GM12878 (cell line): ENCODE results near the gene ZWILCH. TPM values are rescaled to one million over a fixed set of nuclear protein-coding genes. Genes with fewer than 3 reads are reported as not detected.
A peak's percentile ranks its signal among the peaks of the same experiment; 100 is the strongest.

Experiments
- ATF2 ChIP-seq: IDR thresholded peaks from 2 replicates; pipeline ENCODE4 v1.6.1; 2012; ENCODE audit warnings: low read length, inconsistent platforms
- BCL3 ChIP-seq: IDR thresholded peaks from 2 replicates; pipeline ENCODE4 v1.6.1; 2011; ENCODE audit warnings: borderline replicate concordance, low read depth, mild to moderate bottlenecking, moderate library complexity, low read length; ENCODE audit not compliant: insufficient read depth, poor library complexity, severe bottlenecking
- BRCA1 ChIP-seq: IDR thresholded peaks from 2 replicates; pipeline ENCODE4 v1.6.1; 2011; ENCODE audit warnings: low read depth, low read length, improper control_type of control experiment
- E2F8 ChIP-seq: fragments of 450-650 bp; IDR thresholded peaks from 2 replicates; pipeline ENCODE4 v1.6.1; 2018; ENCODE audit warnings: mild to moderate bottlenecking, low read depth, moderate library complexity; ENCODE audit not compliant: partially characterized antibody
- EGR1 ChIP-seq, 2 experiments: IDR thresholded peaks; 1 replicate in 1 of 2; 2 replicates in 1 of 2; pipeline ENCODE4 v1.6.1; 2011 to 2012; ENCODE audit warnings: low read depth in 2 of 2, low read length in 2 of 2, borderline replicate concordance in 1 of 2, mild to moderate bottlenecking in 1 of 2, moderate library complexity in 1 of 2
- HDGF ChIP-seq: fragments of 450-650 bp; IDR thresholded peaks from 2 replicates; pipeline ENCODE4 v1.6.1; 2016; ENCODE audit warnings: antibody characterized with exemption
- JUNB ChIP-seq: IDR thresholded peaks from 2 replicates; pipeline ENCODE4 v1.6.1; 2016; ENCODE audit warnings: antibody characterized with exemption, mild to moderate bottlenecking
- MEF2A ChIP-seq: IDR thresholded peaks from 2 replicates; pipeline ENCODE4 v1.6.1; 2011; ENCODE audit warnings: low read depth, mild to moderate bottlenecking, low read length, moderate library complexity; ENCODE audit not compliant: insufficient read depth
- MEF2B ChIP-seq: fragments of 450-650 bp; IDR thresholded peaks from 2 replicates; pipeline ENCODE4 v1.6.1; 2018; ENCODE audit warnings: mild to moderate bottlenecking, moderate library complexity; ENCODE audit not compliant: partially characterized antibody, poor library complexity, severe bottlenecking
- MLLT1 ChIP-seq: fragments of 450-650 bp; IDR thresholded peaks from 2 replicates; pipeline ENCODE4 v1.6.1; 2016; ENCODE audit warnings: mild to moderate bottlenecking
- MXI1 ChIP-seq: fragments of 150-350 bp; IDR thresholded peaks from 2 replicates; pipeline ENCODE4 v1.6.1; 2011; ENCODE audit warnings: low read depth, mild to moderate bottlenecking, inconsistent platforms, low read length, improper control_type of control experiment
- NFXL1 ChIP-seq: fragments of 450-650 bp; IDR thresholded peaks from 2 replicates; pipeline ENCODE4 v1.6.1; 2017; ENCODE audit warnings: antibody characterized with exemption, mild to moderate bottlenecking, borderline replicate concordance
- NFYB ChIP-seq: IDR thresholded peaks from 2 replicates; pipeline ENCODE4 v1.6.1; 2011; ENCODE audit warnings: low read depth, mild to moderate bottlenecking, low read length, improper control_type of control experiment, moderate library complexity; ENCODE audit not compliant: insufficient read depth
- PBX3 ChIP-seq: IDR thresholded peaks from 2 replicates; pipeline ENCODE4 v1.6.1; 2011; ENCODE audit warnings: mild to moderate bottlenecking, low read depth, low read length, moderate library complexity; ENCODE audit not compliant: insufficient replicate concordance
- RAD21 ChIP-seq: IDR thresholded peaks from 2 replicates; pipeline ENCODE4 v1.6.1; 2011; ENCODE audit warnings: mild to moderate bottlenecking, low read depth, low read length, moderate library complexity; ENCODE audit not compliant: insufficient read depth
- RB1 ChIP-seq: fragments of 450-650 bp; formaldehyde crosslinking; IDR thresholded peaks from 2 replicates; pipeline ENCODE4 v1.6.1; 2017; ENCODE audit warnings: mild to moderate bottlenecking, borderline replicate concordance
- SIX5 ChIP-seq: IDR thresholded peaks from 2 replicates; pipeline ENCODE4 v1.6.1; 2011; ENCODE audit warnings: mild to moderate bottlenecking, low read depth, low read length, moderate library complexity; ENCODE audit not compliant: severe bottlenecking
- SMAD1 ChIP-seq: fragments of 450-650 bp; IDR thresholded peaks from 2 replicates; pipeline ENCODE4 v1.6.1; 2018; ENCODE audit warnings: mild to moderate bottlenecking, low read depth; ENCODE audit not compliant: partially characterized antibody
- SUPT20H ChIP-seq: IDR thresholded peaks from 2 replicates; pipeline ENCODE4 v1.6.1; 2011; ENCODE audit warnings: low read depth, mild to moderate bottlenecking, low read length, moderate library complexity, borderline replicate concordance; ENCODE audit not compliant: control insufficient read depth
- ZNF24 ChIP-seq: fragments of 450-650 bp; IDR thresholded peaks from 2 replicates; pipeline ENCODE4 v1.6.1; 2017; ENCODE audit warnings: antibody characterized with exemption, mild to moderate bottlenecking
- polyA plus RNA-seq, 11 experiments: library from polyadenylated mRNA; depleted of rRNA in 4 of 11; unstranded in 6 of 11; stranded (reverse) in 5 of 11; fragments of >200 nt; fragmentation: Nextera tagmentation in 4 of 11; fragmentation: Illumina TruSeq in 1 of 11; extraction: Ambion mirVana in 4 of 11; extraction: Trizol in 1 of 11; gene quantifications; 1 replicate in 1 of 11; 2 replicates in 10 of 11; pipeline versions ENCODE4 v1.2.1 to v1.2.3, GENCODE V29; 2011 to 2016; ENCODE audit warnings: inconsistent platforms in 2 of 11, missing spikeins in 2 of 11, low read depth in 1 of 11
- total RNA-seq, 4 experiments: library from RNA; depleted of rRNA in 3 of 4; stranded (reverse); fragments of >200 nt in 3 of 4; fragmentation: Illumina TruSeq in 1 of 4; extraction: Trizol in 1 of 4; gene quantifications; 2 replicates each; pipeline versions ENCODE4 v1.2.1 to v1.2.3, GENCODE V29; 2013 to 2021

The ZWILCH gene
- total and polyA plus RNA-seq, 10 of the 15 experiments (the other 5 are each of a cell fraction or from before 2014, with no cell fraction given): 15.6 to 73.9 (median 32.4) TPM

- TF ChIP-seq ZNF24 (no peak), NFYB (peak; percentile 54; the same call in 1 of the 2 replicates), E2F8 (no peak), ATF2 (peak; percentile 54; the same call in 1 of the 2 replicates), SUPT20H (no peak), NFXL1 (no peak), BRCA1 (no peak), MEF2B (no peak), EGR1 (IDR thresholded peaks at IDR 0.05; ENCODE audit: borderline replicate concordance in 1 of 2, low read depth in 2 of 2, low read length in 2 of 2) (no peak), RAD21 (no peak), SIX5 (no peak), PBX3 (no peak), BCL3 (no peak), MEF2A (no peak), MLLT1 (0 out of 2 replicates have a peak, but pooled peaks have one; percentile 53), MXI1 (peak; percentile 37; the same call in 1 of the 2 replicates), JUNB (peak; percentile 52), SMAD1 (no peak), HDGF (0 out of 2 replicates have a peak, but pooled peaks have one; percentile 33), RB1 (no peak)
Observed at GRCh38 chr15:66472176-66472999, 32.7 kb upstream of the ZWILCH start (continued).
